GM21447 (cell line): ENCODE data around the gene ZNF385B.
A peak's percentile ranks its signal among the peaks of the same experiment; 100 is the strongest.
"Not testable (repeated sequence)": the region's sequence is repeated elsewhere in the genome, so short reads cannot be mapped to it uniquely, and the experiment has no call there.

ENCODE experiments used
- ATAC-seq: cut with Tn5 transposase; IDR thresholded peaks from one replicate; pipeline ENCODE4 v1.9.1; 2021; ENCODE audit not compliant: unreplicated experiment

Gene ZNF385B

DNA sequence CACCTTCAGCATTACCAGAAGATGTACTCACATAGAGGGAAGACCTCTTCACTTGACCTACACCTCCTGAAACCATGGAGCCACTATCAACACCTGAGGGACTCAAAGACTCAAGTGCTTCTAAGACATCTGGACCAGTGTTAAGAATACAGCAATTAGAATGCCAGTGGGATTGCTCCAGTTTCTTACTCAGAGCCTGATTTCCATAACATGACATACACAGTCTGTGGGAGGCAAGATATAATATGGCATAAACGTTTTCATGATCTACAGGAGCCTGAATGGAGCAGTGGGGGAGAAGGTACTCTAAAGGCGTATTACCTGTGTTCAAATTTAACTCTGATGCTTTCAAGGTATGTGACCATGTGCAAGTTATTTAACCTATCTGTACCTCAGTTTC lies 57.2 kb downstream of the ZNF385B start:
- ATAC-seq, result no peak

DNA sequence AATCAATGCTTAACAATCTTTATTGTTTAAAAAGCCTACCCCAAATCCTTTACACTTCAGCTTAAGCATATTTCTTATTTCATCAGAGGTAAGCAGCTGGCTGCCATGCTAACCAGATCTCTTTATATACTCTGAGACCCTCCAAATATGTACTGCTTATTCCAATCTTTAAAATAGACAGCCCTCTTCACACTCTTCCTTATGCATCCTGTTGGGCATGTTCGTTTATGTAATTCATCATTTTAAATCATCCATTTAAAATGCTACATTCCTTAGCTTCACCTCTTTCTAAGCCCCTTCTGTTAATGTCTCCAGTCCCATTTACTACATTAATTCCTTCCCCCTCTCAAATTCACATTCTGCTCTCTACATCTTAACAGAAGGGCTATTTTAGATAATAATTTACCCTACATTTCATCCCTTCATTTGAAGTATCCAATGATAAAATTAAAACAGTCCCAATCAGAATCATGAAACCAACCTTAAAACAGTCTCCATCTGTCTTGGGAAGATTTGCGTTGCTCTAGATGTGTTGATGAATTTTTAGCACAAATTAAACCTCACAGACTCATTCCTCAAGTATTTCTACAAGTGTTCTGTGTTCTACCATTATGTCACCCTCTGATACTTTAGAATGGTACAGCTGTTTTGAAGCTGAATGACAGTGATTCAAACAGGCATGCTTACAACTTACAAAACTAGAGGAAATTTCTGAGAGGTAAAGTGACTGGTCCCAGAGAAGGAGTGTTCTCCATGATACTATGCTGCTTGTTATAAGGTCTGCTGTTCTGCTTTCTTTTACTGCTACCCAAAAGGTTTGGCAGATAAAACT lies 59.1 kb downstream of the ZNF385B start:
- no peak for ATAC-seq

DNA sequence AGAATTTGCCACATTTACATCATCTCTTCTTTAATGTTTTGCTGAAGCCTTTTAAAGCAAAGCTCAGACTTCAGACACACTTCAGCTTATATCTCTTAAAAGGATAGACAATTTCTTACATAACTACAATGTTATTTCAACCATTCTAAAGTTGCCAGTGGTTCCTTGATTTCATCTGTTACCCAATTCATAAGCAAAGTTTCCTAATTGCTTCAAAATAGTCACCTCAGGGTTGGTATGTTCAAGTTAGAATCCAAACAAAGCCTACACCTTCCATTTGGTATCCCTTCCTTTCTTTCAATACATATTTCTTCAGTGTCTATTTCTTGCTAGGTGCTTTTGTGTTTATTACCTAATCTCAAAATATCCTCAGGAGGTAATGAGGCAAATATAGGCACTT lies 60.6 kb downstream of the ZNF385B start:
- ATAC-seq, result no peak

DNA sequence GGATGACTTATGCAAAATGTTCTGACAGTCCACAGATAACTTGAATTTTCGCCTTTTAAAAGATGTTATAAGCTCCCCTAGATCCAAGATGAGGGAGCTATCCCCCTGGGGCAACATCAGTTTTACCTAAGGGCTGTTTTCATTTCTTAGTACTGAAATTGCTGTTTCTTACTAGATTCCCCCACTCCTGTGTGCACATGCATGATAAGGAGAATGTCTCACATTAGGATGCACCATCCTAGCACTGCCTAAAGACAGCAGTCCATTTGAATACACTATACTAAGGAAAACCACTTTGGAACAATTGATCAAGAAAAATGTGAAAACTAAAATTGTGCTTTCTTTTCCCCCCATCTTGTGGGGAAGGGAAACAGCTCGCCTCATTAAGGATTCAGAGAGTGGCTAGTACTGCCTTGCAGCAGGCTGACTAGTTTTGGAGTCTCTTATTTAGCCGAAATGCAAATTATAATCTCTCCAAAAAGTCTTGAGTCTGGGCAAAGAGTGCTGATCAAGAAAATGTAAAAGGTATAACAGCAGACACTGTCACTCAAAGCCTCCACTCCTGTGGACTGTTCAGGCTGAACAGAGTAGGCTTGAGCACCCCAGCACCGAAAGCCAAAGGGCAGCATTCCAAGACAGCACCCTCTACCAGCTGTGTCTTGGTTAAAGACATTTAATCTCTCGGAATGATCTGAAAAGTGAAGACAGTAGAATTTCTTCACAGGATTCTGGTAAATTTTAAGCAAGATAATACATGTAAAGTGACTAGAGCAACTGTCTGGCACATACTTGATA lies 65.0 kb downstream of the ZNF385B start:
- no peak for ATAC-seq

DNA sequence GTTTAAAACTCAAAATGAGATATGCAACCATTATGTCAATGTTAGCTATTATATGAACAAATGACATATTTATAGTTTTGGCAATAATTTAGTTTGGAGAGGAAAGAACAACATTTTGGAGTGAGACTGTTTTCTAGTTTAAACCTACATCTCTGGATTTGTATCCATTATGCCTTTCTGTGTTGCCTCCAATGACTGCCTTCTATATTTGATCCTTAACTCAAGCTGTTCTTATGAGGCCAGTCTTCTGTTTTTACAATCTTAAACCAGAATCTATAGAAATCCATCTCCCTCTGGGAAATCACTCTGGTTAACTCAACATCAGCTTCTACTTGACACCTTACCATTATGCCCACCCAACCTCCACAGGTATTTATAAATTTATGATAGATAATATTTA lies 67.5 kb downstream of the ZNF385B start:
- no peak for ATAC-seq

DNA sequence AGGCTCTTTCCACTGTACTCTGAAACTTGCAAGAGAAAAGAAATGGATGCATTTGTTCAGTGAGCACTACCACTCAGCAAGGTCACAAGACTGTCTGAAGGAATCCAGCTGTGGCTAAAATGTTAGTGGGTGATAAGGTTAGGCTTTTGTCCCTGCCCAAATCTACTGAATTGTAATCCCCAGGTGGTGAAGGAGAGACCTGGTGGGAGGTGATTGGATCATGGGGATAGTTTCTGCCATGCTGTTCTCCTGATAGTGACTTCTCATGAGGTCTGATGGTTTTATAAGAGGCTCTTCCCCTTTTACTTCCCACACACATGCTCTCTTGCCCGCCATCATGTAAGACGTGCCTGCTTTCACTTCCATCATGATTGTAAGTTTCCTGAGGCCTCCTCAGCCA lies 68.2 kb downstream of the ZNF385B start:
- no peak for ATAC-seq

DNA sequence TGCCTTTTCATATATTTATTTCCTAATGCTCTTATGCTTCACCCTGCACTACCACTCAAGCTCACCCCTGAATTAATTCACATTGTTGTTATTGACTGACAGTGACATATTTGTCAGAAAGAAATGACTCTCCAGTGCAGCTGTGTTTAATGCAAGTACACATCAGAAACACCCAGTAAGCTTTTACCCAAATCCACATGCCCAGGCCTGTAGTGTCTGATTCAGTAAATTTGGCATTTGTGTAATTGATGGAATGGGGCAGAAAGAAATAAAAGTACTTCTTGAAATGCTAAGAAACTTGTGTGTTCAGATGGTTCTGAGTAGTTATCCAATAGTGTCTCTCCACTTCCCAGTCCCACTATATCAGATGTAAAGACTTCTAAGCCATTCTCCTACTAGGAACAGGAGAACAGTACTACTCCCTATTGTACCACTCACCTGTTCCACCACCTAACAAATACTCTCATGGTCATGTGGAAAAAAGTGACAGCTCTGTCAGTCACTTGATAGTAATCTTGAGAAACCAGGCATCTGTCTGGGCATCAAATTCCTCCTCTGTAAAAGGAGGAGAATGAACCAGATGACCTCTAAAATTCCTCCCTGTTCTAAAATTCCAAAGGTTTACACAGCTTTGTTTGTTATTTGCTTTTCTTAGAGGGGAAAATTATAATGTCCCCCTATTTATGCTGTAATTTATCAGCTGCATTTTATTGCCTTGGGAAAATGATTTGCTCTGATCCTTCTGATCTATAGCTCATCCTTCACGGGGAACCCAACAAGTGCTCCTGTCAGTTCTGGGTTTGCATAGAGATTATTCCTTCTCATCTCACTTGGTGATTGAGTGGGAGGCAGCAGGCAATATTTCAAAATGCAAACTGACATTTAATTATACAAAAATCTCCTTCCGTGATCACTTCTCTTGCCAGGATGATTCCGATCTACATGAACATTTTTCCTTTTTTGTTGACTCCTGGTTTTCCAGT lies 70.9 kb downstream of the ZNF385B start:
- ATAC-seq, result no peak

DNA sequence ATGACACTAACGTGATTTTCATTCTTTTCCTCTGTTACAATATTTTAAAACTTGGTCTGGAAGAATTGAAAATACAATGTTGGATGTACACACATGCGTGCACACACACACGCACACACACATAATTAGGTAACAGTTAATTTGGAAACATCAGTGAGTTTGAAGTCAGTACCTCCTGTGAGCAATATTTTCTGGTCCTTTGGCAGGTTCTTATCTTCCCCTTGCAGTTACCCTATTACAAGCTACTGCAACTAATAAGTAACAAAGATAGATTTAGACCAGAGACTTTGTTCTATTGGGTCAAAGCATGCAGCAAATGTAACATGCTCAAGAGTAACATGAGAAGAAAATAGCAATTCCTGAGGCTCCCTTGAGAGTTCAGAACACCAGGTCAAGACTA lies 73.3 kb downstream of the ZNF385B start:
- ATAC-seq, result no peak

DNA sequence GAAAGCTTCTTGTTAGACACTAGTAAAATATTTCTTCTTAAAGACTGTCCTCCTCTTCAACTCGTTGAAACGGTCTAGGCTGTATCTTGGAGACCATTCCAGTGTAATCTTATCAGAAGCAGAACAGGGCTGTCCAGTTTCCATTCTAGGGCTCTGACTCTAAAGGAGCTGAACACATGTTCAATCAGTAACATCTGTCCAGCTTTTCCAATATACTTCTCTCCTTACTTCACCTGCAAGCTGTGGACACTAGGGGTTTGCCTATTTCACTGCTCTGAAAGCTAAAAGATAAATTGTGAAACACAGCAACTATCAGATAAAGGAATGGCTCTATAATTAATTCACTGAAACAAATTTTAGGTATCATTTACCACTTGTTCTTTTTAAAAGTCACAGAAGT lies 73.8 kb downstream of the ZNF385B start:
- no peak for ATAC-seq

DNA sequence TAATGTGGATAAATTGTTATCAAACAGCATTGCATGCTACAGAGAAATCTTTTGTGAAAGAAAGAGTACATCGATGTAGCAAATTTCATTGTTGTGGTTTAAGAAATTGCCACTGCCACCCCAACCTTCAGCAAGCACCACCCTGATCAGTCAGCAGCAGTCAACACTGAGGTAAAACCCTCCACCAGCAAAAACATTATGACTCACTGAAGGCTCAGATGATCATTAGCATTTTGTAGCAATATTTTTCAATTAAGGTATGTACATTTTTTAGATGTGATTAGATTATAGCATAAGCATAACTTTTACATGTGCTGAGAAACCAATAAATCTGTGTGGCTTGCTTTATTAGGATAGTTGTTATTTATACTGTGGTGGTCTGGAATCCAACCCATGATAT lies 75.5 kb downstream of the ZNF385B start:
- no peak for ATAC-seq

DNA sequence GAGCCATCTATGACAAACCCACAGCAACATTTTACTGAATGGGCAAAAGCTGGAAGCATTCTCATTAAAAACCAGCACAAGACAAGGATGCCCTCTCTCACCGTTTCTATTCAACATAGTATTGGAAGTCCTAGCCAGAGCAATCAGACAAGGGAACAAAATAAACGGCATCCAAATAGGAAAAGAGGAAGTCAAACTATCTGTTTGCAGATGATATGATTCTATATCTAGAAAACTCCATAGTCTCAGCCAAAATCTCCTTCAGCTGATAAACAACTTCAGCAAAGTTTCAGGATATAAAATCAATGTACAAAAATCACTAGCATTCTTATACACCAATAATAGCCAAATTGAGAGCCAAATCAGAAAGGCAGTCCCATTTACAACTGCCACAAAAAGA lies 79.1 kb downstream of the ZNF385B start:
- ATAC-seq, result not testable (repeated sequence)

DNA sequence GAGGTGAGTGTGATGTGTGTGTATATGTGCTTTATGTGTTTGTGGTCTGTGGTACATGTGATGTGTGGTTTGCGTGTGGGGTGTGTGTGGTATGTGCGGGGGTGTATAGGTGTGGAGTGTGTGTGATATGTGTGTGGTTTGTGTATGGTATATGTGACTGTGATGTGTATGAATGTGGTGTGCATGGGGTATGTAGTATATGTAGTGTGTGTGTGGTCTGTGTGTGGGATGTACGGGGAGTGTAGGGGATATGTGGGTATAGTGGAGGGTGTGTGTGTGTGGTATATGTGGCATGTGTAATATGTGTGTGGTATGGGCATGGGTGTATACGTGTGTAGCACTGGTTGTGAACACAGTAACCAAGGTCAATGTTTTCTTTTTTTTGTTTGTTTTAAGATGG lies 87.4 kb downstream of the ZNF385B start:
- ATAC-seq, result no peak

DNA sequence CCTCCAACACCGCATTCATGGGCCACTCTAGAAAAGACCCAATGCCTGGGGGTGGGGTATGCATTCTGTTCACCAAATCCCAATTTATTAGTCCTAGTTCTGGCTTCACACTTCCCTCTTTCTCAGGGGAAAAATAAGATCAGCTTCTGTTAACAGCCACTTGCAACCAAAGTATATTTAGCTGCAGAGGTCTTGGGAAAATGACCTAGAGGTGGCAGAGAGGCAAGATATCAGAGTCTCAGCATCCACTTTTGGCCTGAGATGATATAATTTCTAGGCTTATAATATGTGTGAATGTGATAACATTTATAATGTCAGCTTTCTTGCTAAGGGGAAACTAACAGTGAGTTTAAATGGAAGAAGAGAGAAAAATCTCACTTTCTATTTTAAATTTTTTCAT lies 89.1 kb downstream of the ZNF385B start:
- no peak for ATAC-seq

DNA sequence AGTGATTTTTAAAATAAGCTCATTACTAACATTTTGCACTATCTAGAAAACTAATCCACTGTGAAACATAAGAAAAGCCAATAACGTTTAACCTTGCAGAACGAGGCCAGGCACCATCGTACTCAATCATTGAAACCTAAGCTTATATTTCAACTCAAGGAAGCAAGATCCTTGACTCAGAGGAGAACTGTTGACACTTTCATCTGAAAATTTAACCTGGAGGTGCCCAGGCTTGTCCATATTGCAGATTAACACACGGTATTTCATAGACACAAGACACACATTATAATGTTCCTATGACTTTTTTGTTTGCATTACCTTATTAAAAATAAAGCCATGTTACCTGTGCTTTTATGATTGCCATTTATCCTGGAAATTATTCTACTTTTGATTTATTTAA lies 89.6 kb downstream of the ZNF385B start:
- no peak for ATAC-seq

DNA sequence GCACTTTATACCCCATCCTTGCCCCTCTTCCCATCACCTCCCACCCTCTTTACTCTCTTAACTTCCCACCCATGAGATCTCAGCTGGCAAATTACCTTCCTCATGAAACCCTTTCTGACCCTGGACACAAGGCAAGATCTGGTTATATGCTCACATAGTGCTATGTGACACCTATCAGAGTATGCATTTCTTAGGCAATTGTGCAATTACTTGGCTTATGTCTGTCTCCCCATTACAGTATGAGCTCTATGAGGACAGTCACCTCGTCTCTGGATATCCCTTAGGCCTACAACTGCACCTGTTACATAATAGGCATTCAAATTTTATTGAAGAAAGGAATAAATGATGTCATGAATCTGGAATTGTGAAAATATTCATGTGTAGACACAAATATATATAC lies 91.4 kb downstream of the ZNF385B start:
- ATAC-seq, result no peak

DNA sequence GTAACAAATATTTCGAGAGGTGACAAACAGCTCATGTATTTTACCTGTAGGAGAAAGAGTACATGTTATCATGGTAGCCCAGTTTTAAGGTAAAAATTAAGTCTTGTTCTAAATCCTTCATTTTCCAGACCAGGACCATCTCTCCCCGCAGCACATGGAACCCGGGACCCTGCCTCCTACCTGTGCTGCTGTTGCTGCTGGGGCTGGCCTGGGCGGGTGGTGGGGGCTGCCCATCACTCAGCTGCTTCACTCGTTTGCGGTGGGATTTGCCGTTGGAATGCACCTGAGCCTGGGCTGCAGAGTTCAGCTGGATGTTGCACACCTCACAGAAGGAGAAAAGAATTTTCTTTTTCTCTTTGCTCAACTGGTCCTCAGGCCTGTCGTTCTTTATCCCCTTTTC lies 92.1 kb downstream of the ZNF385B start:
- ATAC-seq, result no peak

DNA sequence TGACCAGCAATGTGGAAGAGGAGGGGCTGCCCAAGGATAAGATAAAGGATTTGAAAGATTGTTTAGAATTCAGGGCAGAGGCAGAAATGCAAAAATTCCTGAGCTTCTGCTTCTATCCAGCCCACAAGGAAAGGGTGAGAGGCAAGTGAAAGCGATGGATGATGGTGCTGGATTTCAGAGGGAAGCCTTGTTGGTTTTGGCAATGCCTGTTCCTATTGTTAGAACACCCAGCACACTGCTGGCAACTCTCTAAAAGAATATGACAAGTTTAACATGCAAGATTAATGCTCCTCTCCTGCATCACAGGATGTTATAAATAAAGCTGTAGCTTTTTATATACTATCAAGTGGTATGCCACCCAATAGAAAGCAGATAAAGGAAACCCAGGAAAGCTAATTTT lies 92.6 kb downstream of the ZNF385B start:
- no peak for ATAC-seq

DNA sequence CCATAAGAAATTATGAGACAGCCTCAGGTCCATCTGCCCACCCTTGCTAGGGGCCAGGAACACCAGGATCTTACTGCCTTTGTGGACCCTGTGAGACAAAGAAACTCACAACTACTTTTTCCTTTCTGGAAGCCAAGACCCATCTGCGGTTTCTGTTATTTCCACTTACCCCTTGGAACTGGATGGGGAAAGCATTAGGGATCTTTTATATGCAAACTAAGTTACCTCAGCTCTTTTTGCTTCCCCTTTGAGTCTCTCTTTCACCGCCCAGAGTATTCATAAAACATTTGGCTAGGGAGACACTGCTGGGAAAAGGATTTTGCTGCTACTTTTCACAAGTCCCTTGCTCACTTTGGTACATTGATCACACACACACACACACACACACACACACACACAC lies 95.7 kb downstream of the ZNF385B start:
- no peak for ATAC-seq

DNA sequence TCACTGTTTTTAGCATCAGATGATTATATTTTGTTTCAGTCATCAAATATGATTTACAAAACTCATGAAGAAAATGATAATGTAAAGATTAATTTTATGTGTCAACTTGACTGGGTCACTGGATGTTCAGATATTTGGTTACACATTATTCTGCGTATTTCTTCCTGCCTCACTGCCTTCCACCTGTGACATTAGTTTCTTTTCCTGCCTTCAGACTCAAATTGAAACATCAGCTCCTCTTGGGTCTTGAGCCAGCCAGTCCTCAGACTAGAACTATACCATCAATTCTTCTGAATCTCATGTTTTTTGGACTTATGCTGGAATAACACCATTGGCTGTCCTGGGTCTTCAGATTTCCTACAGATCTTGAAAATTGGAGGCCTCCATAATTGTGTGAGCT lies 96.7 kb downstream of the ZNF385B start:
- peak; percentile 96 for ATAC-seq

DNA sequence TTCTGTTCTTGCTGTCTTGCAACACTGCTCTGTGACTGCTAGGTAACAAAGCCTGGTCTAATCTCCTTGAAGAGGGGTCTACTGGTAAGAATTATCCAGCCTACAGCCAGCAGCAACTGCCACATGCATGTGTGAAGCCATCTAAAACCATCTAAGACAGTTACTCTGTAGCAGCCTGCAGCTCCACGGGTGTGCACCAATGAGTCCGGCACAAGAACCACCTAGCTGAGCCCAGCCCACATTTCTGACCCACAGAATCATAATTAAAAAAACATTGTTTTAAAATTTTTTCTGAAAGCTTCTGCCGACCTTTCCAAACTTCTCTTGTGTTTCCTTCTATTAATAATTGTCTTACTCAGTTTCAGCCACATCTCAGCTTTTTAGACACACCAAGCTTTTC lies 102.8 kb downstream of the ZNF385B start:
- ATAC-seq, result no peak

DNA sequence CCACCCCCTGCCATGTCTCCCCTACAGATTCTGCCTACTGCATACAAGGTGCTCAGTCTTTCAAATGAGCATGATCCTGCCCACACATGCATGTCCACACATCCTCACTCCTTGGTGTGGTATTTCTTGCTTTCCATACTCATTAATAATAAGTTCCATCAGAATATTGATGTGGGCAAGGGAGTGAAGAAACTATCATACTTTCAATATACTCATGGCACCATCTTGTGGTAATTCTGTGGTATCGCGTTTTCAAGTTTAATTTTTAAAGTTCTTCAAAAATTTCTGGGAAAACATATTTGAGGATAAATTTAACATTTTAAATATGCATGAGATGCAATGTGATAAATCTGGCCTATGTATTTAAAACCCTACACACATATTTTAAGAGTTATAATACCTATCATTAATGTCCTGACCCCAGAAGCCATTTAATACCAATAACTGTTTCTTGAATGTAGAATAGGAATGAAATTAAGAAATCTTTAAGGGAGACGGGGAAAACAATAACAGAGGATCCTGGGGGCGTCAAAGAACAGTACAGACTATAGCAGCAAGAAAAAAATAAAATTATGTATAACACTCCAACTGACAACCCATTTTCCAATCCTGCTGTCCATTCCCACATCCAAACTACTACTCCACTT lies 110.1 kb downstream of the ZNF385B start:
- ATAC-seq, result no peak
